ENCODE measurements around the gene INO80C.

Gene INO80C

DNA sequence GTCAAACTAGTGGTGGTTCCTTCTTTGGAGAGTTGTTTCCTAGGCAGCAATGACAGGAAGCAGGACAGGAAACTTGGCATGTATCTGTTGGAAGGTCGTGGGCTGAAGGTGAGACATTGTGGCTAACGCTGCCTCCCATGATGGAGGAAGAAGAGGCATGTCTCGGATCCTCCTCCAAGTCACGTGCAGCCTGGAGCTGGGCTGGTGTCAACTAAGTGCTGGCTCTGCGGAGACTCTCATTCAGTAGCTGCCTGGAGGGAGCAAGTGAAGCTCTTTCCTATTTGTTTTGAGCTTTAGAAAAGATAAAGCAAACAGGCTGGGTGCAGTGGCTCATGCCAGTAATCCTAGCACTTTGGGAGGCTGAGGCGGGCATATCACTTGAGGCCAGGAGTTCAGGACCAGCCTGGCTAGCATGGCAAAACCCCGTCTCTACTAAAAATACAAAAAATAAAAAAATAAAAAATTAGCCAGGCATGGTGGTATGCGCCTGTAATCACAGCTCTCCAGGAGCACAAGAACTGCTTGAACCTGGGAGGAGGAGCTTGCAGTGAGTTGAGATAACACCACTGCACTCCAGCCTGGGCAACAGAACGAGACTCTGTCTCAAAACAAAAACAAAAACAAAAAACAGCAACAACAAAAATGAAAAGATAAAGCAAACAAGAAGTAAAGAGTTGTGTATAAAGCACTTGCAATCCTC lies 28.2 kb upstream of the INO80C start:
- no peaks in the 10 kb centered on the region; the same call in 1 of the 2 replicates for H3K9me3 ChIP-seq (ENCODE audit: low read depth, low read length)
- no peaks in the 10 kb centered on the region for H3K36me3 ChIP-seq (ENCODE audit: insufficient read depth, low read length)
- no peak for DNase-seq (ENCODE audit: low read depth, low spot score)
- no peak for TF ChIP-seq EZH2 (IDR thresholded peaks at IDR 0.05)
- no peak for TF ChIP-seq FOXP2 (optimal IDR thresholded peaks at IDR 0.05; ENCODE audit: control extremely low read depth, extremely low read length, insufficient read depth)
- no peak for TF ChIP-seq POLR2AphosphoS5 (IDR thresholded peaks at IDR 0.05; ENCODE audit: borderline replicate concordance, low read depth, low read length)
- H3K9ac ChIP-seq (ENCODE audit: insufficient read length) = no peak overlapping the region
- peak overlapping the region; percentile 51 for H3K27ac ChIP-seq
- H3K4me3 ChIP-seq = peak overlapping the region; percentile 66

DNA sequence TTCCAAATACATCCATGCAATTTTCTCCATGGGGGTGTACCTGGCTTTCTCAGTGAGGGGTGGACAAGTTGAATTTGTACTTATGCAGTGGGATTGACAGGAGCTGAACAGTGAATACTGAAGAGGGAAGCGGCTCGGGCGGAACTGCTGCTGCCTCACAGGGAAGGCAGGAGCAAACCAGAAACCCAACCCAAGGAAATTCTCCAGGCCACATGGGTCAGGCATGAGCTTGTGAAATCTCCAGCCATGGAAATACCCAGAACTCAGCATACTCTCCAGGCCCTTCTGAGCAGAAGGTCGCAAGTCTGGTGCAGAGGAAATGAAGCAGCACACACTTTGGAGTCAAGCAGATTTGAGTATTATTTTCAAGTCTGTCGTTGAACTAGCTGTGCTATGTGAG lies 26.5 kb upstream of the INO80C start:
- DNase-seq (ENCODE audit: low read depth, low spot score) = no peak
- no peak for TF ChIP-seq POLR2AphosphoS5 (IDR thresholded peaks at IDR 0.05; ENCODE audit: borderline replicate concordance, low read depth, low read length)
- TF ChIP-seq FOXP2 (optimal IDR thresholded peaks at IDR 0.05; ENCODE audit: control extremely low read depth, extremely low read length, insufficient read depth) = no peak
- no peak for TF ChIP-seq EZH2 (IDR thresholded peaks at IDR 0.05)
- H3K27ac ChIP-seq = no peak overlapping the region

DNA sequence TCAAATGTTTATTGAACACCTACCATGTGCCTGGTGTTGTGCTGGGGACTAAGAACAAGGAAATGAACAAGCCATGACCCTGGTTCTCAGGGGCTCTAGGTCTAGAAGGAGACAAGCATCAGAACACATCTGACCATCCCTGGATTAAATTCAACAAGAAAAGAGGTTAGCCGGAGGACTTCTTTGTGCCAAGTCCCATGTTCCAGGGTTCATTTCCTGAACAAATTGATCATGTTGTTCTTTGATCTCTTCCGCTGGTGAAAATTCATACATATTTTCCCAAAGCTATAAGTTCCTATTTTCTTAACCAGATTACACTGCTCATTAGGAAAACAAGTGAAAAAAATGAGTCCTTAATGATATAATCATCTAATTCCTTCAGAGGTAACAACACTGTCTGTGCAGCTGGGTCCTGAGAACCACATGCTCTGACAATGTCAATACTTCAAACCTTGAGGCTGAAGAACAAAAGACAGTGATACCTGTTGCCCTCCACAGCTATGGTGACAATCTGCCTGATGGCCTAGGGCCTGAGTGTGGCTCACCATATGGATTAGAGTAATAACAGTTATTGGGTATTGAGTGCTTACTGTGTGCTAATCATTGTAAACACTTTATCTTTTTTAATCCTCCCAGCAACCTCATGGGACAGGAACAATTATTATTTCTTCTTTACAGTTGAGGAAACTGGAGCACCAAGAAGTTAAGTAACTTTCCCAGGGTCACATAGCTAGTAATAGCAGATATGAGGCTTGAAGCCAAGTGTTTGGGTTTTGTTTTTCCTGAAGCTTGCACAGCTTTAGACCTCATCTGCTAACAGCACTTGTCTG lies 24.6 kb upstream of the INO80C start:
- no peak overlapping the region for H3K9ac ChIP-seq (ENCODE audit: insufficient read length)

More for the DNA sequence above, 26.5 kb upstream of the INO80C start:
- Histone ChIP-seq H3K9ac (ENCODE audit: insufficient read length) (no peak overlapping the region), H3K4me3 (no peak overlapping the region), H3K36me3 (ENCODE audit: insufficient read depth, low read length) (no peaks in the 10 kb centered on the region), H3K9me3 (ENCODE audit: low read depth, low read length) (no peaks in the 10 kb centered on the region)

DNA sequence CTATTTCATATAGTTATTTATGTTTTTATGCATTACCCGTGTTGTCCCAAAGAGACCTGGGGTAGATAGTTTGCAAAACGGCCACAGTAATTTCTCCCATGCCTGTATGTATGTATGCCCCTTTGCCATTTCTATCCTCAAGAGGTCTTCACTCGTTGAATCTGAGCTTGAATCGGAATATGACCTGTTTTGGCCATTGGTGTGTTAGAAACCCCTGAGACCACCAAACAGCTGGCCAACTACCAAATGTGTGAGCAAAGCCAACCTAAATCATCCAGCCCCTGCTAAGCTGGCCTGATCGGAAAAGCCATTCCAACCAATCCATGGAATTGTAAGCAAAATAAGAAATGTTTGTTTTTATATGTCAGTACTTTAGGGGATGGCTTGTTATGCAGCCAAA lies 23.4 kb upstream of the INO80C start:
- DNase-seq (ENCODE audit: low read depth, low spot score) = no peak
- H3K9ac ChIP-seq (ENCODE audit: insufficient read length) = no peak overlapping the region
- no peak overlapping the region for H3K27ac ChIP-seq
- no peak overlapping the region for H3K4me3 ChIP-seq
- no peaks in the 10 kb centered on the region for H3K9me3 ChIP-seq (ENCODE audit: low read depth, low read length)
- no peak for TF ChIP-seq EZH2 (IDR thresholded peaks at IDR 0.05)
- TF ChIP-seq POLR2AphosphoS5 (IDR thresholded peaks at IDR 0.05; ENCODE audit: borderline replicate concordance, low read depth, low read length) = no peak
- TF ChIP-seq FOXP2 (optimal IDR thresholded peaks at IDR 0.05; ENCODE audit: control extremely low read depth, extremely low read length, insufficient read depth) = no peak
- H3K36me3 ChIP-seq (ENCODE audit: insufficient read depth, low read length) = no peaks in the 10 kb centered on the region

More for the DNA sequence above, 24.6 kb upstream of the INO80C start:
- Histone ChIP-seq H3K27ac (no peak overlapping the region), H3K9me3 (ENCODE audit: low read depth, low read length) (no peaks in the 10 kb centered on the region), H3K36me3 (ENCODE audit: insufficient read depth, low read length) (no peaks in the 10 kb centered on the region), H3K4me3 (no peak overlapping the region)
- no peak for TF ChIP-seq EZH2 (IDR thresholded peaks at IDR 0.05)
- no peak for TF ChIP-seq POLR2AphosphoS5 (IDR thresholded peaks at IDR 0.05; ENCODE audit: borderline replicate concordance, low read depth, low read length)
- TF ChIP-seq FOXP2 (optimal IDR thresholded peaks at IDR 0.05; ENCODE audit: control extremely low read depth, extremely low read length, insufficient read depth) = no peak
- DNase-seq (ENCODE audit: low read depth, low spot score) = no peak

DNA sequence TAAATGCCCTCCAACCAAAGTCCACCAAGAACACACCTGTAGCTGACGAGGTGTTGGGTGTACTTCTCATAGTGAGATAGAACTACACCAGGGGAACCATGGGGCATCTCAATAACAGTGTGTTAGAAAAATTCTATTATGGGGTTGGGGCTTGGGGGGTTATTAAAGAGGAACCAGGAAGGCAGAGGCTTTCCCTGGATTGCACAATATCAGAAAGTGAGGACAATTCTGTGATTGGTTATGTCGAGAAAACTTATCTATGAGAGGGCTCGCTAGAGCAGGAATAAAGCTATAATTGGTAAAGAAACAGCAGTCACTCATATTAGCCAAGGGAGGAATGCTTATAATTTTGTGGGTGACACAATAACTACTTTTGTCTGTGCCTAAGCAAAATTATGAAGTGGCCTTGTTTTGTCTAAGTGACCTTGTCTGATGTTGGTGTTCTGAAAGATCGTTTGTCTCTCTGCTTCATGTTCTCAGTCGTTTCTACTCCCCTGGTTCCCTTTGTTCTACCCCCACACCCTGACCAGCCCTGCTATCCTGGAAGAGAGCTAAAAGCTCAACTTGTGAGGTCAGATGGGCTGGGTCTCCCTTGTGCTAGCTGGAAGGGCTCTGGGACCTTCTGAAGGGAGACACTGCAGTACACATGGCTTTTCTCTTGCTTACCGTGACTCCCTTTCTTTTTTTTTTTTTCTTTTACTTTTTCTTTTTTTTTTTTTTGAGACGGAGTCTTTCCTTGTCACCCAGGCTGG lies 21.6 kb upstream of the INO80C start:
- Histone ChIP-seq H3K4me3 (no peak overlapping the region), H3K36me3 (ENCODE audit: insufficient read depth, low read length) (no peaks in the 10 kb centered on the region), H3K9me3 (ENCODE audit: low read depth, low read length) (no peaks in the 10 kb centered on the region)

DNA sequence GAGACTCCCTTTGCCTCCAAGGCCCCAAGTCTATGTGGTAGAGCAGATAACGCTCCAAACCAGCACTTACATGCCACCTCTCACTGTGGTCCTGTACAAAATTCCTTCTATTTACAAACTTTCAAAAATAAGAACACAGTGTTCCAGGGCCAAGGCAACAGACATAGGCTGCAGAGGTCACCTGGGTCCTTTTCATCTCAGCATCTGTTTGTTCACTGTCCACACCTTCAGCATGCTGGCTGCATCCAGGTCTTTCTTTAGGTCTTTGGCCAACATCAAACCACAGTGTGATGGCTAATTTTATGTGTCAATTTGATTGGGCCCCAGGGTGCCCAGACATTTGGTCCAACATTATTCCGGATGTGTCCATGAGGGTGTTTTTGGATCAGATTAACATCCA lies 20.0 kb upstream of the INO80C start:
- no peak overlapping the region for H3K4me3 ChIP-seq
- no peaks in the 10 kb centered on the region for H3K36me3 ChIP-seq (ENCODE audit: insufficient read depth, low read length)
- no peak for DNase-seq (ENCODE audit: low read depth, low spot score)
- no peak for TF ChIP-seq EZH2 (IDR thresholded peaks at IDR 0.05)
- TF ChIP-seq POLR2AphosphoS5 (IDR thresholded peaks at IDR 0.05; ENCODE audit: borderline replicate concordance, low read depth, low read length) = no peak
- TF ChIP-seq FOXP2 (optimal IDR thresholded peaks at IDR 0.05; ENCODE audit: control extremely low read depth, extremely low read length, insufficient read depth) = no peak
- no peak overlapping the region for H3K9ac ChIP-seq (ENCODE audit: insufficient read length)
- H3K9me3 ChIP-seq (ENCODE audit: low read depth, low read length) = no peaks in the 10 kb centered on the region
- no peak overlapping the region for H3K27ac ChIP-seq

More for the DNA sequence above, 21.6 kb upstream of the INO80C start:
- DNase-seq (ENCODE audit: low read depth, low spot score) = no peak
- Histone ChIP-seq H3K27ac (no peak overlapping the region), H3K9ac (ENCODE audit: insufficient read length) (no peak overlapping the region)
- TF ChIP-seq POLR2AphosphoS5 (IDR thresholded peaks at IDR 0.05; ENCODE audit: borderline replicate concordance, low read depth, low read length) = no peak
- no peak for TF ChIP-seq EZH2 (IDR thresholded peaks at IDR 0.05)
- TF ChIP-seq FOXP2 (optimal IDR thresholded peaks at IDR 0.05; ENCODE audit: control extremely low read depth, extremely low read length, insufficient read depth) = no peak

DNA sequence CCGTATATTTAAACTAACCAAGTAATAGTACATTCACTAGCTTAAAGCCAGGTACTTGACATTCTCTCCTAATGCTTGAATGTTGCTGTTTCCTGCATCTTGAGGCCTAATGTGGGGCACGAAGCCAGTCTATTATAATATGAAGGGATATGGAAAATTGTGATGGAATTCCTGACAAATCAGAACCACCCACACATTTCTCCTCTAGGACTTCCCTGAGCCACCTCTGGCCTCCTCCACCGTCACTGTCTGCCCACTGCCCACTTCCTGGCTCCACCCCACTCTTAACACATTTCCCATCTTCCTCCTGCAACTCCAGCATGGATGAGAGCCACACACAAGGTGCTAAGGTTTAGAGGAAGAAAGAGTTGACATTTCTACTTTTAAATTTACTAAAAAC lies 19.0 kb upstream of the INO80C start:
- Histone ChIP-seq H3K27ac (peak overlapping the region; percentile 88), H3K9ac (ENCODE audit: insufficient read length) (no peak overlapping the region), H3K9me3 (ENCODE audit: low read depth, low read length) (no peaks in the 10 kb centered on the region), H3K4me3 (no peak overlapping the region), H3K36me3 (ENCODE audit: insufficient read depth, low read length) (no peaks in the 10 kb centered on the region)
- DNase-seq (ENCODE audit: low read depth, low spot score) = no peak
- no peak for TF ChIP-seq POLR2AphosphoS5 (IDR thresholded peaks at IDR 0.05; ENCODE audit: borderline replicate concordance, low read depth, low read length)
- TF ChIP-seq EZH2 (IDR thresholded peaks at IDR 0.05) = no peak
- TF ChIP-seq FOXP2 (optimal IDR thresholded peaks at IDR 0.05; ENCODE audit: control extremely low read depth, extremely low read length, insufficient read depth) = no peak

DNA sequence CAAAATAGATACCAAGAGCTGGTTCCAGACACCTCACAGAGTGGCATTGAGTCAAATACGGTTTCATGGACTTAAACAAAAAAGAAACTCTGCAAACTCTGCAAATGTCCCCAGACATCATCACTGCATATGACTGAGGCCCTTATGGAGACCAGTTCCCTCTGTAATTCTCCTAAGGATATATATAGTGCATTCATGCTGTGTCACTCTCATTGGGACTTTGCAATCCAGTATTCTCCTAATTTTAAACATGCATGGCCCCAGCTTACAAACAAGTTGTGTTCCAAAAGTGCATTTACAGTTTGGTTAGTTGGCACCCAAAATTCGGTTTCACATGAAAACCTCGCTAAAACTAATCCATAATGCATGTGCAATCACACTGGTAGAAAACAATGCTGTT lies 18.6 kb upstream of the INO80C start:
- Histone ChIP-seq H3K27ac (peak overlapping the region; percentile 88), H3K9me3 (ENCODE audit: low read depth, low read length) (no peaks in the 10 kb centered on the region), H3K36me3 (ENCODE audit: insufficient read depth, low read length) (no peaks in the 10 kb centered on the region), H3K9ac (ENCODE audit: insufficient read length) (no peak overlapping the region), H3K4me3 (peak overlapping the region; percentile 44; the same call in 1 of the 2 replicates)
- no peak for DNase-seq (ENCODE audit: low read depth, low spot score)
- TF ChIP-seq POLR2AphosphoS5 (IDR thresholded peaks at IDR 0.05; ENCODE audit: borderline replicate concordance, low read depth, low read length) (no peak), FOXP2 (optimal IDR thresholded peaks at IDR 0.05; ENCODE audit: control extremely low read depth, extremely low read length, insufficient read depth) (no peak), EZH2 (IDR thresholded peaks at IDR 0.05) (no peak)
